BE2C (cell line): ENCODE results near the gene BCLAF1.

Source experiments
- DNase-seq: peaks from one replicate; pipeline ENCODE4 v3.0.0-alpha.2; 2020
- H3K27me3 ChIP-seq: fragments of 250-450 bp; sonication (Bioruptor Pico); 2 replicates; pipeline ENCODE4 v1.5.1; 2020; ENCODE audit warnings: mild to moderate bottlenecking
- H3K36me3 ChIP-seq: fragments of 250-450 bp; sonication (Bioruptor Pico); 2 replicates; pipeline ENCODE4 v1.5.1; 2020; ENCODE audit warnings: mild to moderate bottlenecking
- H3K4me1 ChIP-seq: fragments of 250-450 bp; sonication (Bioruptor Pico); 2 replicates; pipeline ENCODE4 v1.5.1; 2020
- H3K4me3 ChIP-seq: 2 replicates; pipeline ENCODE4 v1.5.1; 2011; ENCODE audit warnings: low read depth, low read length
- H3K9me3 ChIP-seq: fragments of 250-450 bp; sonication (Bioruptor Pico); 2 replicates; pipeline ENCODE4 v1.5.1; 2020
- CTCF ChIP-seq: IDR thresholded peaks from 2 replicates; pipeline ENCODE4 v1.5.1; 2012; ENCODE audit warnings: mild to moderate bottlenecking, low read depth, low read length

Gene BCLAF1

GRCh38 chr6:136303516-136303915 lies 13.9 kb upstream of the BCLAF1 start:
- Histone ChIP-seq H3K9me3 (no peaks in the 10 kb centered on the region), H3K27me3 (no peaks in the 10 kb centered on the region), H3K36me3 (no peaks in the 10 kb centered on the region), H3K4me1 (peaks cover 10% of the 10 kb centered on the region), H3K4me3 (no peak overlapping the region)
- no peak for DNase-seq
- TF ChIP-seq CTCF = no peak

- no peak for DNase-seq
- no peaks in the 10 kb centered on the region for H3K4me1 ChIP-seq
- TF ChIP-seq CTCF = no peak
- H3K4me3 ChIP-seq = no peak overlapping the region
- H3K27me3 ChIP-seq = no peaks in the 10 kb centered on the region
- no peaks in the 10 kb centered on the region for H3K36me3 ChIP-seq
- H3K9me3 ChIP-seq = no peaks in the 10 kb centered on the region
These were observed 5.0 kb upstream of the BCLAF1 start for GRCh38 chr6:136294621-136295020.

GRCh38 chr6:136290410-136291010 lies 864 bp upstream of the BCLAF1 start:
- Histone ChIP-seq H3K27me3 (no peaks in the 10 kb centered on the region), H3K4me3 (peak overlapping the region; percentile 100), H3K36me3 (peaks cover 20% of the 10 kb centered on the region), H3K4me1 (no peaks in the 10 kb centered on the region; the same call in 1 of the 2 replicates), H3K9me3 (no peaks in the 10 kb centered on the region)
- peak; percentile 75 for DNase-seq
- TF ChIP-seq CTCF = no peak

- DNase-seq = peak; percentile 94
- Histone ChIP-seq H3K9me3 (no peaks in the 10 kb centered on the region), H3K27me3 (no peaks in the 10 kb centered on the region), H3K4me3 (peak overlapping the region; percentile 100), H3K36me3 (peaks cover 28% of the 10 kb centered on the region), H3K4me1 (peaks cover 4% of the 10 kb centered on the region)
- no peak for TF ChIP-seq CTCF
These were observed 393 bp downstream of the BCLAF1 start for GRCh38 chr6:136289327-136289578.

GRCh38 chr6:136288566-136289326 lies 900 bp downstream of the BCLAF1 start:
- peaks cover 4% of the 10 kb centered on the region for H3K4me1 ChIP-seq
- peak; percentile 57 for DNase-seq
- no peaks in the 10 kb centered on the region for H3K27me3 ChIP-seq
- peak overlapping the region; percentile 100 for H3K4me3 ChIP-seq
- TF ChIP-seq CTCF = no peak
- H3K9me3 ChIP-seq = no peaks in the 10 kb centered on the region
- peaks cover 28% of the 10 kb centered on the region for H3K36me3 ChIP-seq

GRCh38 chr6:136284909-136285308 lies 4.7 kb downstream of the BCLAF1 start:
- no peak for TF ChIP-seq CTCF
- no peak for DNase-seq
- H3K4me3 ChIP-seq = no peak overlapping the region
- H3K27me3 ChIP-seq = no peaks in the 10 kb centered on the region
- peaks cover 9% of the 10 kb centered on the region for H3K4me1 ChIP-seq
- H3K36me3 ChIP-seq = peaks cover 51% of the 10 kb centered on the region
- no peaks in the 10 kb centered on the region for H3K9me3 ChIP-seq
